ENCODE measurements around the gene EFNA2.
A peak's percentile ranks its signal among the peaks of the same experiment; 100 is the strongest.
"Not testable (repeated sequence)": the region's sequence is repeated elsewhere in the genome, so short reads cannot be mapped to it uniquely, and the experiment has no call there.

EFNA2 gene

DNA sequence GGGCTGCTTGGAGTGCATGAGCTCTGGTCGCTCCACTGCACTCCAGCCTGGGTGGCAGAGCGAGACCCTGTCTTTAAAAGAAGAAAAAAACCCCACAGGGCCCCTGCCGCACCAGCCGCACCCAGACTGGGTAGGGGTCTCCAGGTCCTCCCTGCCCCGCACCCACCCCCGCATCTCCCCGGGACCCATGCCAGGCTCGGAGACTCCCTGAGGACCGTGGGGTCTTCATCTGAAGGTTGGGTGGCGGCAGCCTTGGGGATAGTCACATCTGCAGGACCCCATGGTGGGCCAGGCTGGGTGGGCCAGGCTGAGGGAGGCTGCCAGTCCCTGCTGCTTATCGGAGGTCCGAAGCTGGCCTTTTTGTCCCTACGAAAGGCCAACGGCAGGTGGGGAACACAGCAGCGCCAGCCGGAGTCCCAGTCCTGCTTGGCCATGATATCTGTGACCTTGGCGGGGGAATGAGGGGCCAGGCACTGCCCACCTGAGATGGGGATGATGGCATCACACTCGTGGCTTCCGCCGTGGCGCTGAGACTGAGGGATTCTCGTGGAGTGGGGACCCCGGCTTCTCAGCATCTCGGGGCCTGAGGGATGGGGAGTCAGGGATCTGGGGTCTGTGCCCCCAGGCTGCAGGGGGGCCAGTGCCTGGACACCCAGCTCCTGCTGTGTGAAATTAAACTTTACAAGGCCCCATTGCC, 11.1 kb downstream of the EFNA2 start:
- DNase-seq (ENCODE audit: low read depth, low spot score) = no peak

DNA sequence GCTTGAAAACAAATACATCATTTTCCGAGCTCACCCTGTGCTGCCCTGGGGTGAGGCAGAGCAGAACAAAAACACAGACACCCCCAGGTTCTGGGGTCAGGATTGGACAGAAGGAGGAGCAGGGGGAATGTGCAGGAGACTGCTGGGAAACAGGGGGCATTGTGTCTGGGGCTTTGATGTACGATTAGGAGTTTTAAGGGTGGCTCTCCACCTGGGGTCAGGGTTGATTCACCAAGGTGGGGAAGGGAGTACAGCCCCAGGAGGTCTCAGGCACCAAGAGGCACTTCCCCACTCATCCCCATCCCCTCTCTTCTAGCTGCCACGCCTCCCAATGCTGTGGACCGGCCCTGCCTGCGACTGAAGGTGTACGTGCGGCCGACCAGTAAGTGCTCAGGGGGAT, 12.6 kb downstream of the EFNA2 start:
- no peak for DNase-seq (ENCODE audit: low read depth, low spot score)

DNA sequence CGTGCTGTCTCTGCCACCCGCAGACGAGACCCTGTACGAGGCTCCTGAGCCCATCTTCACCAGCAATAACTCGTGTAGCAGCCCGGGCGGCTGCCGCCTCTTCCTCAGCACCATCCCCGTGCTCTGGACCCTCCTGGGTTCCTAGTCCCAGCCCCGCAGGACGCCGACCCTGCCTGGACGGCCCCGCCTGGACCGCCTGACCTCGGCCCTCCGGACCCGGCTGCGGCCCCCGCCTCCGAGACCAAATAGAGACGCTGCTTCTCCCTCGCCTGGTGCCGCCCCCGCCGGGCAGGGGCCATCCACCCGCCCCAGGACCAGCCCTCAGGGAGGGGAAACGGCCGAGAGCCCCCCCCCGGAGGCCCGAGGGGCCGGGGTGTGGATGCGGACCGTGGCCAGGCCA, 14.1 kb downstream of the EFNA2 start:
- DNase-seq (ENCODE audit: low read depth, low spot score) = no peak

DNA sequence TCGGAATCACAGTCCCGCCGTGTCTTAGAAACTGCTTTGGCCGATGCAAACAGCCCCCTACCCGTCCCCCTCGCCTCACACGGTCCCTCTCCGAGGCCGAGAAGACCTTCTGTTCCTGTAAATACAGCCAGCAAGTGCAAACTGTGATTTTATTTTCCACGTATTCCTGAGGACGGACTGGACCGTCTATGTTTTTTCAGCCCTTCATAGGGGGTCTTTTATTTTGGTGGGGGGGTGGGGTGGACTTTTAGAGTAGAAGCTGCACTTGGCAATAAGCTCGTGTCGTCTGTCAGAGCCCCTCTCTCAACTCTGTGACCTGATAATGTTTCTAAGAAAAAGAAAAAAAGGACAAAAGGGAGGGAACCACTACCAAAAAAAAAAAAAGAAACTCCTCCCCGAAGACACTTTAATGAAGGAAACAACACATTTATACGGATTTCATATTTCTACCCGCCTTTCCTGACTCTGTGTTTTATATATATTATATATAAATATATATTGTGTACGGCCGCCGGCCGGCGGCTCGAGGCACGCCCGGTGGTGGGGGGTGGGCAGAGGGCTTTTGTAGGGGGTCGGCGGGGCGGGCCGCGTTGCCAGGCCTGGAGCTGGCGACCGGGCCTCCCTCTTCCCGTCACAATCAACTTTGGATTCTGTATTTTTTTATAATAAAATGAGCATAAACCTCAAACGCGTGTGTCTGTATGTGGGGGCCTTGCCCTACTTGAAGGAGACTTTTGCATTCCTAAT, 15.2 kb downstream of the EFNA2 start:
- DNase-seq (ENCODE audit: low read depth, low spot score) = no peak

DNA sequence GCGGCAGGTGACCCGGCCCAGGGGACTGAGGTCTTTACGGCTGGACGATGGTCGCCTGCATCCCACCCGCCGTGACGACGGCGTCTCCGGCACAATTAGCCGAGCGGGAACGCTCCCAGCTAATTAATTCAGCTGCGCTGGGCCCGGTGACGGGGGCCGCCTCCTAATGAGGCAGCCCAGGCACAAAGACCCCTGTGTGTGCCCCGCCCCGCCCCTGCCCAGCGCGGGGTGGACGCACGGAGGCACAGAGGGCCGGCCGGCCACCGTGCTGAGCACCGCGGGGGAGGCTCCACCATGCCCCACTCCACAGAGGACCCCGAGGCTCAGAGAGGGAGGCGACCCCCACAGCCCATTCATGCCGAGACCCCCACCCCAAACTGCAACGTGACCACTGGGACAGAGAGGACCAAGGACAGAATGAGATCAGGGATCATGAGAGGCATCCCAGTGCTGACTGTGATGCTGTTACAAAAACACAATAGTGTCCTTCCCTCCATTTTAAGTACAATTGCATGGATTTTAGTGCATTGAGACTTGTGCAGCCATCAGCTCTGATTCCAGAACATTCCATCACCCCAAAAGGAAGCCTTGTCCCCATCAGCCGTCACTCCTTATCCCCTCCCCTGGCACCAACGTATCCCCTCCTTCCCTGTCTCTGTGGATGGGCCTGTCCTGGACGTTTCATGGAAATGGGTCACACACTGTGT, 17.0 kb downstream of the EFNA2 start:
- DNase-seq (ENCODE audit: low read depth, low spot score) = no peak

DNA sequence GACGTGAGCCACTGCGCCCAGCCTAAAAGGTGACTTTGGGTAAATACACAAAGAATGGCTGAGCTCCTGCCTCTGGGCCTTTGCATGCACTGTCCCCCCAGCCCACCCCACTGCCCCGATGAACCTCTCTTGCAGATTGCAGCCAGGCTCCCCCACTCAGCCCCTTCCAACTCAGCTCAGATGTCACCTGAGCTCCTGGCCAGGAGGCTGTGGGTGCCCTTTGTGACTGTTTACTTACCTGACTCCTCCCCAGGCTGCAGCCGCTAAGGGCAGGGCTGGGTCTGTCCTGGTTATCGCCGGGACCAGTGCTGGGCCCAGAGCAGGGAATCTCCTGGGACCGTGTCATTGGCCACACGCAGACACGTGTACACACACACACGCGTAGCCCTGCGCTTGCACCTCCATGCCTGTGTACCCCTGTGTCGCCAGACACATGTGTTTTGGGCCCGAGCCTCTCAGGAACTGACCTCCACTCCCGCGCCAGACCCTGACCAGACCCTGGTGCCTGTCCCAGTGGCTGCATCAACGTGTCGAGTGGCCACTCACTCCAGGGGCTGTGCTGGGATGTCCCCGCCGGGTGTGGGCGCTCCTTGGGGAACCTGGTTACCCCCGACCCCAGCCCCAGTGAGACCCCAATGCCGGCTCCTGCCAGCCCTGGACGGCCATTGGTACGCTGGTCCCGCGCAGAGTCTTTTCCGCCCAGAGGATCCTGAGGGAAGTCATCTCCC, 18.7 kb downstream of the EFNA2 start:
- no peak for DNase-seq (ENCODE audit: low read depth, low spot score)

DNA sequence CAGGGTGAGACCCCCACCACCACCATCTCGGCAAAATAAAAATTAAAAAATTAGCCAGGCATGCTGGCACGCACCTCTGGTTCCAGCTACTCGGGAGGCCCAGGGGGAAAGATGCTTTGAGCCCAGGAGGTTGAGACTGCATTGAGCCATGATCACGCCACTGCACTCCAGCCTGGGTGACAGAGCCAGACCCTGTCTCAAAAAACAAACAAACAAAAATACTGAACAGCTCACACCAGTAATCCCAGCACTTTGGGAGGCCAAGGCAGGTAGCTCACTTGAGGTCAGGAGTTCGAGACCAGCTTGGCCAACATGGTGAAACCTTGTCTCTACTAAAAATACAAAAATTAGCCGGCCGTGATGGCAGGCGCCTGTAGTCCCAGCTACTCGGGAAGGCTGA, 19.7 kb downstream of the EFNA2 start:
- not testable (repeated sequence) for DNase-seq (ENCODE audit: low read depth, low spot score)

DNA sequence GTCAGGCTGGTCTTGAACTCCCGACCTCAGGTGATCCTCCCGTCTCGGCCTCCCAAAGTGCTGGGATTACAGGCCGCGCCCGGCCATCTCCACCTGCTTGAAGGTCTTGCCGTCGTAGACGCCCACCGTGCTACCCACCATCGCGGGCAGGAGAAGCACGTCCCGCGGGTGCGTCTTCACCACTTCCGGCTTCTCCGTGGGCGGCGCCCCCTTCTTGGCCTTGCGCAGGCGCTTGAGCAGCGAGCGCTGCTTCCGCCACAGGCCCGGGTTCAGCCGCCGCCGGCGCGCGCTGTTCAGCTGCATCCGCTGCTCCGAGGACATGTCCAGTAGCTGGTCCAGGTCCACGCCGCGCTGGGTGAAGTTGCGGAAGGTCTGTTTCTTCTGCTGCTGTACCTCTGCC, 21.6 kb downstream of the EFNA2 start:
- no peak for DNase-seq (ENCODE audit: low read depth, low spot score)

DNA sequence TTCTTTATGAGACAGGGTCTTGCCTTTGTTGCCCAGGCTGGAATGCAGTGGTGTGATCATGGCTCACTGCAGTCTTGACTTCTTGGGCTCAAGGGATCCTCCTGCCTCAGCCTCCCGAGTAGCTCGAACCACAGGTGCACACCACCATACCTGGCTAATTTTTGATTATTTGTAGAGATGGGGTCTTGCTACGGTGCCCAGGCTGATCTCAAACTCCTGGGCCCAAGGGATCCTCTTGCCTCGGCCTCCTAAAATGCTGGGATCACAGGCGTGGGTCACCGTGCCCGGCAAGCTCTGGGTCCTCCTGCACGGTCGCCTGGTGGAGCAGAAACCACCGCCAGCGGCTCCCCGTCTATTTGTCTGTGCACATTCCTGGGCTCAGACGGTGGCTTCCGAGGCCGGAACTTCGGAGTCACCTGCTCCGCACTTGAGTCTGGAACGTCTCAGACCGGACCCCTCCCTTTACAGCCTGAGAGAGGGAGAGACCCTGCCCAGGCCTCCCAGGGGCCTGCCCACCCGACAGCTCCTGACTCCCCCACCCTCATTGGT, 22.2 kb downstream of the EFNA2 start:
- no peak for DNase-seq (ENCODE audit: low read depth, low spot score)

DNA sequence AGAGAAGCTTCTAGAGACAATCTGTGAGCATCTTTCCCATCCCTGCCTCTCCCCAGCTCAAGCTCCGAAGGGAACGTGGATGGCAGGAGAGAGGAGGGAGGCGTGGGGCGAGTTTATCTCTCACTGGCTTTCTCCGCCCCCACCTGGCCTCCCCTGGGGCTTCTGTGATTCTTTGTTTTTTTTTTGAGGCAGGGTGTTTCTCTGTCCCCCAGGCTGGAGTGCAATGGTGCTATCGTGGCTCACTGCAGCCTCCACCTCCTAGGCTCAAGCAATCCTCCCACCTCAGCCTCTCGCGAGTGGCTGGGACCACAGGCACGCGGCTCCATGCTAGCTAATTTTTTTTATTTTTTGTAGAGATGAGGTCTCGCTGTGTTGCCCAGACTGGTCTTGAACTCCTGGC, 23.0 kb downstream of the EFNA2 start:
- no peak for DNase-seq (ENCODE audit: low read depth, low spot score)

DNA sequence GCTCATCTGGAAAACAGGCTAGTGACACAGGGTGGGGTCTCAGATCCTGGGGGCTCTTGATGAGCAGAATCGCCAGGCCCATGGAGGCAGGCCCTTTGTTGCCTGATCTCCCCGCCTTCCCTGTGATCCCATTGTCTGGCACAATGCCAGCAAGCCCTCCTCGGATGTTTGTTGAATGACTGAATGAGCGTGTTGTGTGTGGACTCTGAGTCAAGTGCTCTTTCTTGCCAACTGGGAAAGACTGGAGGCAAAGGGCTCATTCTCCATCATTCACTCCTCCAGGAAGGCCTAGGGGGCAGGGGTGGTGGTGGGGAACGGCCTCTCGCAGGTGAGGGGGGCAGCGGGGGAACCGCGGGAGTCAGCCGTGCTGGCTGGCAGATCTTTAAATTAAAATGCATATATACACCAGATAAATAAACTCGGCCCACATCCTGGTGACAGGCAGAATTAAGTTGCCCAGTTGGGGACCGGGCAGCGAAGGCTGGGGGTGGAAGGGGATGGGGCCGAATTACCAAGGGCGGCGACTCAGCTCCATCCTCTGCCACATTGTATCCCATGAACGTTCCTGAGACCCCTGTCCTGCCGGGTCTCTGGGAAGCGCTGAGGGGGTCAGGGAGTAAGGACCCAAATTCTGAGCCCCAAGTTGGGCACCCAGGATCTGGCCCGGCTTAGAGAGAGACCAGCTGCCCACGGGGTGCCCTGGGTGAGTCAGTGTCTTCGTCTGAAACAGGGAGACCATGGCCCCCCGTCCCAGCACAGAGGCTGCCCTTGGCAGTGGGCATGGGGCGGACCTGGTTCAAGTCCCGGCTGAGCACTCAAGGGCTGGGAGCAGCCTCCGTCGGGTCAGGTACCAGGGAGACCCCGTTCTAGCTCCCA, 24.5 kb downstream of the EFNA2 start:
- no peak for DNase-seq (ENCODE audit: low read depth, low spot score)

DNA sequence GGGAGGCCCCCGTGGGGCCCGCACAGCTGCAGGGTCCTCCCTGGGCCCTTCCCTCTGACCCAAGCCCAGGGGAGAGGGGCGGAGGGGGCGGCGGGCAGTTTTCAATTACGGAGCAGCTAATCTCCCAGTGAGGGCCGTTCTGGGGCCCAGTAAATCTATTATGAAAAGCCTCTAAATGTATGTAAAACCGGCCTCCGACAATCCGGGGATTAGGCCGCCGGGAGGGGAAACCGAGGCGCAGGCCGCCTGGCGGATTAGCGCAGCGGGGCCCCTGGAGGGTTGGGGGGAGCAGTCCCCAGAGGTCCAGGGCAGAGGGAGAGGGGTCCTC, 25.1 kb downstream of the EFNA2 start:
- no peak for DNase-seq (ENCODE audit: low read depth, low spot score)

DNA sequence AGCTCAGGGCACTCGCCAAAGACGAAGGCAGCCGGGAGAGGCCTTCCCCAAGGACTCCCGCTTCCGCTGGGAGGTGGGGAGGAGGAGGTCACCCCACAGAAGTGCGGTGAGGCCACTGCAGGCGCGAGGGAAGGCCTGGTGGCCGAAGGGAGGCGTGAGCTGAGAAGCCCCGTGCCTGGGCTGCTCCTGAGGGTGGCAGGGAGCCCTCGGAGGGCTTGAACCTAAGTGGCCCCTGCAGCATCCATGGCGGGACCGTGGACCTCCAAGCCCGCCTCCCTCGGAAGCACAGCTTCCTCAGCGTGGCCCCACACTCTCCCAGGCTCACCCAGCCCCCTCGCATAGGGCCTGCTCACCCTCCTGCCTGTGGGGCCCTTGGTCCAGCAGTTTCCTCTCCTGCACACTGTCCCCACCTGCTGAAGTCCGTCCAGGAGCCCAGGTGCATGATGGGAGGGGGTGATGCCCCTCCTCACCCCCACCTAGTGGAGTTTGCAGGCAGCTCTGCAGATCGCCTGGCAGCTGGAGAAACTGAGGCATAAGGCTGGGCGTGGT, 25.9 kb downstream of the EFNA2 start:
- DNase-seq (ENCODE audit: low read depth, low spot score) = no peak

DNA sequence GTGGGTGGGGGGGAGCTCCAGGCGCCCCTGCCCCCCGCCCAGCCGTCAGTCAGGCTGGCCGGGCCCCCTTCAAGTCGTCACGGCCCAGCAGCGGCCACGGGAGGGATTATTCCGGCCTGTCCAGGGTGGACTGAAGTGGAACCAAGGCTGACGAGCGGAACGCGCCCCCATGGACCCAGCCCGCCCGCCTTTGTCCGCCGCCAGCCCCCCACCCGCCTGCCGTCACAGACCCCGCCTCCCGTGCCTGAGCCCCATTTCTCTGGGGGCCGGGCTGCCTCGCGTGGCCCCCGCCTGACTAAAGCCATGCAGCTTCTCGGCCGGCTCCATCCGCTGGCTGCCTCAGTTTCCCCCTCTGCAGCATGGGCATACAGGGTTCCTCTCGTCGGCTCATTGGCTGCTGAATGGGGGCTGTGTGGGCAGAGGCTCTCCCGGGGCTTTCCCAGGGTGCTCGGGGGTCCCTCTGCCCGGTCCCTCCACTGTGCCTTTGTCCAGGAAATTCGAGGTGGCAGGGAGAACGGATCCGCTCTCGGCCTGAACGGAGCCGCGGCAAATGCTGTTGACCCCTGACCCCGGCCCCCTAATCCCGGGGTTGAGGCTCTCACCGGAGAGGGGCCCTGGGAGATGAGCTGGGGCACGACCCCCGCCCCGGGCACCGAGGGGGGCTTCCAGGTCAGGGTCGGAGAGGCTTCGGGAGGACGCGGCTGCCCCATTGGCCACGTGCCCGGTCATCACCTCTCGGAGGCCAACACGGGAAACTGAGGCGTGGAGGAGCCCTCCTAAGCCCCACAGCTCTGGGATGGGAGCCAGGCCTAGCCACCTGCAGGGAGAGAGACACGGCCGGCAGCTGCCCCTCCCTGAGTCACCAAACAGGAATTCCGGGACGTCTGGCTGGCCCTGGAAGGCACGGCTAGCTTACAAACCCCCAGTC, 27.4 kb downstream of the EFNA2 start:
- peak; percentile 13 for DNase-seq (ENCODE audit: low read depth, low spot score)

DNA sequence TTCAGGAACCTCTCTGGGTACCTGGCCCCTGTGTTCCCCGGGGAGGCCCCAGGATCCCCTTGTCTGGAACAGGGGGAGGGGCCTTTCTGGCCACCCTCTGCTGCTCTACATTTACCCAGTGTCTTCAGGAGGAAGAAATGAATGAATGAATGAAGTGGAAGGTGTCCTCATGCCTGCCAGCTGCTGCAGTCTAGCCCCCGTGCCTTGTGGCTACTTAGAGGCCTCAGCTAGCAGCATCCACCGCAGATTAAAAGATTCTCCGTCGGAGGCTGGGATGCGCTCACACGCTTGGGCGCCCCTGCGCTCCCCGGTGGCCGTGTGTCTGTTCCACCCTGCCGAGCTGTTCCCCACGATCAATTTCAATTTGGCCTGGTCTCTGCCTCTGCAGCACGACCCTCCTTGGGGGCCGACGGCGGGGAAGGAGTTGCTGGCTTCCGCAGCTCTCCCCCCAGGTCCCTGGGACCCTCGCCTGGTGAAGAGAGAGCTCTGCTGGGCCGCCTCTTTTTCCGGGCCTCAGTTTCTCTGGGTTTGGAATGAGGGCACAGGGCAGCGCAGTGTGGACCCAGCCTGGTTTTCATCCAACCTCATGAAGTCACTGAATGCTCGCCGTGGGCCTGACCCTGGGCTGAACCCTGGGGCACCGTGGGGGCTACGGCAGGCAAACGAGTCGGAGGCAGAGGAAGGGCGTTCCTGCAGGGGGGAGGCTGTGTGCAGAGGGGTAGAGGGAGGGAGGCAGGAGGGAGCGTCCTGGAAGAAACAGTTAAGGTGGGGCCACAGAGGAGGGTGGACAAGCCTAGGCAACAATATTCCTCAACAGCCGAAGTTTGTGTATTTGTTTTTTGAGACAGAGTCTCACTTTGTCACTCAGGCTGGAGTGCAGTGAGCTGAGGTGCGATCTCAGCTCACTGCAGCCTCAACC, 28.3 kb downstream of the EFNA2 start:
- DNase-seq (ENCODE audit: low read depth, low spot score) = no peak

DNA sequence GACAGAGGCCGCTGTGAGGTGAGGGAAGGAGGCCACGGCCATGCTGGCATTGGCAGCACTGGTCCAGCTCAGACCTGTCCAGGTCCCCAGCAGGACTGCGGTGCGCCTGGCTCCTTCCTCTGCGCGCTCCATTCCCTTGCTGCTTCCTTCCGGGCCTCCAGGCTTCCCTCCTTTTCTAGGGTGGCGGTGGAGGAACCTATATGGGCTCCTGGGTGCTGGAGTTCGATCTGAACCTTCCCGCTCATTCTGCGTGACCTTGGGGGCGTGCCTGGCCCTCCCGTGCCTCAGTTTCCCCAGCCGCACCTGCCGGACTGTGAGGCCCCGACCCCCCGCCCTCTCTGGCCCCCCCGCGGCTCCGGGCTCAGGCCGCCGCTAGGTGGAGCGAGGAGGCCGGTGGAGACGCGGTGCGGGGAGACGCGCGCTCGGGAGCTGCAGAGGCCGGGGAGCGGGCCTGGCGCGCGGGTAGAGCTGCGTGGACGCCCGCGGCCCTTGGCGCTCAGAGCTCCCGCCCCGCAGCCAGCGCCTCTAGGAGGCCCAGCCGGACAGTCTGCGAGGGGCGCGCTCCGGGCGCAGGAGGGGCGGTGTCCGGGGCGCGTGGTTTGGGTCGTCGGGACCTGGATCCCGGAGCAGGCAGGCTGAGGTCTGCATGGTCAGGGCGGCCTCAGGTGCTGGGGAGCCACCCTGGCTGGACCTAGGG, 29.9 kb downstream of the EFNA2 start:
- DNase-seq (ENCODE audit: low read depth, low spot score) = no peak

DNA sequence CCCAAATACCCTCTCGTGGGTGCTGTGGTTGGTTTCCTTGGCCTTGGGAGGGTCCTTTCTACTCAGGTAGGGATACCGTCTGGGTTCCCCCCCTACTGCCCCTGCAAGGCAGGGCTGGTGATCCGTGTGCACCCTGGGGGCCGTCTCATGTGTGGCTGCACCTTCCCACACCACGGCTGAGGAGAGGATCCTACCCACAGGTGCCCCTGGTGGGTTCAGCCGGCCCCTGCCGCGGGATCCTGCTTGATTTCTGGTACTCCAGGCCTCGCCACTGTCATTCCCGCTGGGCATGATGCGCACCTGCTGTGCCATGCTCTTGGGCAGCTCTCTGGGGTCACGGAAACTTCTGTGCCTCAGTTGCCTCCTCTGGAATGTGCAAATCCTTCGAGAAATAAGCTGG, 30.8 kb downstream of the EFNA2 start:
- no peak for DNase-seq (ENCODE audit: low read depth, low spot score)
